HAP-1 (cell line): ENCODE data around the gene CACNB4.
"Not testable (repeated sequence)": the region's sequence is repeated elsewhere in the genome, so short reads cannot be mapped to it uniquely, and the experiment has no call there.

Source experiments
- DNase-seq, 2 experiments: peaks; one replicate each; pipeline ENCODE4 v3.0.0-alpha.2; 2016 to 2020; ENCODE audit warnings: low spot score in 2 of 2
- H3K27me3 ChIP-seq: fragments of 250-450 bp; sonication (Bioruptor Pico); 2 replicates; pipeline ENCODE4 v1.5.1; 2020; ENCODE audit warnings: low read depth, mild to moderate bottlenecking, moderate library complexity
- H3K36me3 ChIP-seq: fragments of 250-450 bp; sonication (Bioruptor Pico); replicated peaks from 2 replicates; pipeline ENCODE4 v1.5.1; 2020; ENCODE audit warnings: mild to moderate bottlenecking
- H3K4me1 ChIP-seq: fragments of 250-450 bp; sonication (Bioruptor Pico); 2 replicates; pipeline ENCODE4 v1.5.1; 2020; ENCODE audit warnings: mild to moderate bottlenecking
- H3K4me3 ChIP-seq: fragments of 250-450 bp; sonication (Bioruptor Pico); 2 replicates; pipeline ENCODE4 v1.5.1; 2020; ENCODE audit warnings: mild to moderate bottlenecking, moderate library complexity
- H3K9me3 ChIP-seq: fragments of 250-450 bp; sonication (Bioruptor Pico); 2 replicates; pipeline ENCODE4 v1.5.1; 2020; ENCODE audit warnings: mild to moderate bottlenecking, moderate library complexity
- in situ Hi-C: fragments of 300-500 bp; cut with MboI; formaldehyde crosslinking; loops from 3 replicates; pipeline ENCODE4 v1.14.3; 2020; ENCODE audit warnings: low sequenced_read_pairs, inconsistent platforms, mixed read lengths

CACNB4 gene

DNA sequence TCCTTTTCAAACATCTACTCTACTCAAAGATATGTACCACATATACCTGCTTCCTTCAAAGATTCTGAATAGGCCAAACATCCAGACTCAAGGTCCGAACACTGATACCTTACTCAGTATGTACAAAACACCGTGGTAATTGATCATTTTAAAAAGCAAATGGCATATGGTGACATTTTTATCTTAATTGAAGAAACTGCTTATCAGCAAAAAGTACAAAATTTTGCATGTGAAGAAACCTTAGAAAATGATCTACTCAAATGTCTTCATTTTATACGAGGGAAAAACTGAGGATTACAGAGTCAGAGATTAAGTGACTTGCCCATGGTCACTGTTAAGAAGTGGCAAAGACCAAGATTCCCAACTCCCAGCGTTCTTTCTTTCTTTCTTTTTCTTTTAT, 133.0 kb downstream of the CACNB4 start:
- in situ Hi-C loops, result no loop called here
- DNase-seq, result no peak

DNA sequence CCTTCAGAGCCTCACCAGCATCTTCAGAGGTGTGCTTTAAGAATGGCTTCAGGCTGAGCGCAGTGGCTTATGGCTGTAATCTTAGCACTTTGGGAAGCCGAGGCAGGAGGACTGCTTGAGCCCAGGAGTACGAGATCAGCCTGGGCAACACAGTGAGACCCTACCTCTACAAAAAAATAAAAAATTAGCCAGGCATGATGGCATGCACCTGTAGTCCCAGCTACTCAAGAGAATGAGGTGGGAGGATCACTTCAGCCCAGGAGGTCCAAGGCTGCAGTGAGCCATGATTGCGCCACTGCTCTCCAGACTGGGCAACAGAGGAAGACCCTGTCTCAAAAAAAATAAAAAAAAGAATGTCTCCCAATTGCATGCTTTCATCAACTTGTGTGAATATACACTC, 137.3 kb downstream of the CACNB4 start:
- H3K4me1 ChIP-seq, result no peaks in the 10 kb centered on the region
- no peaks in the 10 kb centered on the region for H3K27me3 ChIP-seq
- in situ Hi-C loops, result no loop called here
- no peak overlapping the region for H3K4me3 ChIP-seq
- no peak for DNase-seq
- no peaks in the 10 kb centered on the region for H3K36me3 ChIP-seq
- H3K9me3 ChIP-seq, result no peaks in the 10 kb centered on the region

More for the DNA sequence above, 133.0 kb downstream of the CACNB4 start:
- H3K4me1 ChIP-seq, result no peaks in the 10 kb centered on the region
- H3K4me3 ChIP-seq, result no peak overlapping the region
- H3K36me3 ChIP-seq, result no peaks in the 10 kb centered on the region
- H3K27me3 ChIP-seq, result no peaks in the 10 kb centered on the region
- H3K9me3 ChIP-seq, result no peaks in the 10 kb centered on the region

DNA sequence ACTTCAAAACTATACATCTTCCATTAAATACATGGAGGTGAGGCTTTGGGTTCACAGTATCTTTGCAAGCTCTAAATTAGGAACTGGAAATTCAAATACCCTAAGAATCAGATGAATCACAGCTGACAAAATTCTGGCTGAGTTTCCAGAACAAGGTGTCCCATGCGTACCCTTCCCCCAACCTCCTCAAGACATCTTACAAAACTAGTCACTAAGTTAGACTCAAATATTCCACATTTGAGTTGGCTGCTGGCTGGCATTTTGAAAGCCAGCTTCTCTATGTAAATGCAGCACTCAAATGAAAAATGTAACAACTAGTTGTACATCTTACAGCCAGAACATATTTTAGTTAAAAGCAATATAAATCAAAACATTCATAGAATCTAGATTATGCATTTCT, 139.6 kb downstream of the CACNB4 start:
- in situ Hi-C loops, result no loop called here
- no peaks in the 10 kb centered on the region for H3K4me1 ChIP-seq
- no peak for DNase-seq
- H3K9me3 ChIP-seq, result no peaks in the 10 kb centered on the region
- no peaks in the 10 kb centered on the region for H3K36me3 ChIP-seq
- H3K27me3 ChIP-seq, result no peaks in the 10 kb centered on the region
- no peak overlapping the region for H3K4me3 ChIP-seq

DNA sequence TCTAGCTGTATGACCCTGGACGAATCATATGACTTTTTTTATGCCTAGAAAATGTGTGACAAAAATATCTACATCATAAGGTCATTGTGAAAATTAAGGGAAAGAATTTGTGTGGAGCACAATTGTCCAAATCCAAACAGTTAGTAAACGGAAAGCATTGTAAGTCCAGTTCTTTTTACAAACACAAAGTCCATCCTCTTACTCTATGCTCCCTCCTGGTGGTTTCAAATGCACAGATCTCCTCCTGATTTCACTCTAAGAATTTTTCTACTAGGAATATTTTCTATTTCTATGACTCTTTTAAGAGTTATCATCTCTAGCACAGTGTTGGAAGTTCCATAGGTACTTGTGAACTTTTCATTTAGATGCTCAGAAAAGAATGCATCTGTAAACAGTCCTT, 145.4 kb downstream of the CACNB4 start:
- DNase-seq, result no peak
- H3K36me3 ChIP-seq, result no peaks in the 10 kb centered on the region
- no peaks in the 10 kb centered on the region for H3K27me3 ChIP-seq
- no peak overlapping the region for H3K4me3 ChIP-seq
- H3K4me1 ChIP-seq, result no peaks in the 10 kb centered on the region
- H3K9me3 ChIP-seq, result no peaks in the 10 kb centered on the region
- in situ Hi-C loops, result no loop called here

DNA sequence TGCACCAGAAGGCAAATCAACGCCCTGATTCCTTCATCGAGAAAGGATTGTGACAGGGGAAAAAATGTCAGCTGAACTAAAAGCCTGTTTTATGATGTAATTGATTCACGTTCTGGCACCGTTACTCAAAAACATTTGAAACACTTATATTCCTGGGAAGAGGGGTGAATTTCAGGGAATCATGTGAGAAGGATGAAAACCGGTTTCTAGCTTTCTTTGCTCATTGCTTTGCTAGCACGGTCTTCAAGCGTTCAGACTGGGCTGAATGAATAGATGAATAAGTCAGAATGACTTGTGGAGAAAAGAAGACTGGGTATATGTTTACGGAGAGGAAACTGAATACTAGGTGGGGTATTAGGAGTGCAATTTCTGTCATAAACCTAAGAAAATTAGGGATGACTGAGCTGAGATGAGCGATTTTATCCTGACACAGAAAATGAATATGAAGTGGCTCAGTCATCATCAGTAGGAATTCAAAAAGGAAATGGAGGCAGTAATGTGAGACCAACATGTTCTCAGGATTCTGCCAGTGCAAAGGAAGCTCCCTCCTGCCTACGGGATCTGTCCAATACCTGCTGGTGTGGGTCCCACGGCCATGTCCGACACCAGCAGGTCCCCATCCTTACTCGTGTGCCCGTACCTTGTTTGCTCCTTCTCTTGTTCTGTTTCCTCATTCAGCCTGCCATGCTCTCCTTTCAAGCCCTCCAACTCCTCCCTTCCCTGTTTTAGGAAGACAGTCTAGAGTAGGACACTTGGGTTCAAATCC, 146.0 kb downstream of the CACNB4 start:
- in situ Hi-C loops, result no loop called here

DNA sequence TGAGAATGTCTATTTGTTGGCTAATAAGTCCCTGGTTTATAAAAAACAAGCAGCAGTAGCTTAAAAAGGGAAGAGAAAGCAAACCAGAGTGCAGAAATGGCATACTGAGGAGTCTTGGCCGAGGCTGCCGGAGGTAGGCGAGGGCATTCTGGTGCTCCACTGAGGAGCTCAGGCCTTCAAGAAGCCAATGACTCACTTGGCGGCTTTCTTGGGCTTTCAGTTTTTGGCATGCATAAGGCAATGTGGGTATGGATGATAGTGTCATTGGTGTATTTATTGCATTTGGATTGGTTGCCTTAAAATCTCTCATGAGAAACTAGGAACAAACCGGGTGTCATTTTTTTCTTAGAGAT, 151.1 kb downstream of the CACNB4 start:
- 0 out of 2 replicates have a peak, but pooled peaks cover 2% of the 10 kb centered on the region for H3K9me3 ChIP-seq
- peak overlapping the region; percentile 11; the same call in 1 of the 2 replicates for H3K4me3 ChIP-seq
- H3K27me3 ChIP-seq, result no peaks in the 10 kb centered on the region
- DNase-seq, result no peak
- in situ Hi-C loops, result no loop called here
- peaks cover 7% of the 10 kb centered on the region for H3K4me1 ChIP-seq
- H3K36me3 ChIP-seq, result no peaks in the 10 kb centered on the region

More for the DNA sequence above, 146.0 kb downstream of the CACNB4 start:
- Histone ChIP-seq H3K27me3 (no peaks in the 10 kb centered on the region), H3K4me1 (peaks cover 1% of the 10 kb centered on the region), H3K9me3 (no peaks in the 10 kb centered on the region), H3K4me3 (no peak overlapping the region), H3K36me3 (no peaks in the 10 kb centered on the region)
- DNase-seq, result no peak

DNA sequence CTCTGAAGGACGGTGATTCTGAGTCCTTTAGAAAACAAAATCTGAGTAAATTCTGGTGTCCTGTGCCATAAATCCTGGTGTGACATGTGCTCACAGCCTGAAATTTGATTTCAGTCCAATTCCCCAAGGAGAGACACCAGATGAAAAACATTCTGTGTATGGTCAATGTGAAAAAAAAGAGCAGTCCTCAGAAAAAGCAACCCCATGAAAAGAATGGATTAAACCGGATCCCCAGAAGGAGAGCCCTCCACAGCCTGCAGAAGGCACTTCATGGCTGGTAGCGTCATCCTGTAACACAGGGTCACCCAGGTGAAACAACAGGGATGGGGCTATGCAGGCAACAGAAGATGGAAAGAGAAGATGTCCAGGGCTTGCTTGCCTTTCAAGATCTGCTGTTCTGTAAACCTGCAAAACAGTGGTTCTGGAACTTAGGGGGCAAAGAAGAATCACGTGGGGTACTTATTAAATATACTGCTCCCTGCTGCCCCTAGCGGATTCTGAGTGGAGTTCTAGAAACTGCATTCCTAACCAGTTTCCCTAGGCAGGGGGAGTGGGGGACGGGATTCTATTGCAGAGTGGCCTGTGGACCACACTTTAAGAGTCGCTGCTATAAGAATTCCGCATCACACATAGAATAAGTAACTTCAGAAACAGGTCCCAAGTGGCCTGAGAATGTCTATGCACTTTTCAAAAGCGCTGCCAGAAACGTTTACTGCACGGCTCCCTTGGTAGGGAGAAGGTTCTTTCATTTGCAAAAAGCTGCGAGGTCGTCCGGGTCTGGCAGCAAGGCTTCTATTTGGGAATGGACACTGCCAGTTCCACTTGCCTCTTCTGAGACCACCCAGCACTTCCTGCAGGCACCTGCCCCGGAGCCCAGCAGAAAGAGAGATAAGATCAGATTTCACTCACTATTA, 151.7 kb downstream of the CACNB4 start:
- no peaks in the 10 kb centered on the region for H3K27me3 ChIP-seq
- peak overlapping the region; percentile 11 for H3K4me3 ChIP-seq
- peak; percentile 68 to 81 for DNase-seq
- H3K9me3 ChIP-seq, result 0 out of 2 replicates have a peak, but pooled peaks cover 2% of the 10 kb centered on the region
- in situ Hi-C loops, result no loop called here
- no peaks in the 10 kb centered on the region for H3K36me3 ChIP-seq
- H3K4me1 ChIP-seq, result peaks cover 7% of the 10 kb centered on the region

DNA sequence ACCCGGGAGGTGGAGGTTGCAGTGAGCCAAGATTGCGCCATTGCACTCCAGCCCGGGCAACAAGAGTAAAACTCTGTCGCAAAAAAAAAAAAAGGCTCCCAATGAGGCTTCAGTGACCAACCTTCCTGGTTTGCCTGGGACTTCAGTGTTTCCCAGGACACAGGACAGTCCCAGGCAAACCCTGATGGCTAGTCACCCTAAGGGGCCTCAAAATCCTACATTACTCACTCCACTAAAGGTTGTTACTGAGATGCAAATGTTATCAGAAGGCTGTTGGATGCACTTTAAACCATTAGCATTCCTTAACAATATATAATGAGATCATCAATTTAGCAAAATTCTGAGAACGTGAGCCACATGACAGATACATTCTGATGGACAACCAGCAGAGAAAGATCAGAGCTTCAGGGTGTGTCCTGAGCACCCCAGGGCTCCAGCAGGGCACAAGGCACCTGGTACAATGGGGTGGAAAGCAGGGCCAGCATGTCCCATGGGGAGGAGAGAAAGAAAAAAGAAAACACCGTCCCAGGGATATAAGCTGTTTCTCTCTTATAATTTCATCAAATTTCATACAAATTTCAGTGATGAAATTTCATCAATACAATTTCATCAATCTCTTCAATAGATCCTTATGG, 152.5 kb downstream of the CACNB4 start:
- H3K4me1 ChIP-seq, result peaks cover 7% of the 10 kb centered on the region
- H3K36me3 ChIP-seq, result no peaks in the 10 kb centered on the region
- in situ Hi-C loops, result no loop called here
- H3K9me3 ChIP-seq, result 0 out of 2 replicates have a peak, but pooled peaks cover 2% of the 10 kb centered on the region
- no peaks in the 10 kb centered on the region for H3K27me3 ChIP-seq
- H3K4me3 ChIP-seq, result no peak overlapping the region
- DNase-seq, result no peak

DNA sequence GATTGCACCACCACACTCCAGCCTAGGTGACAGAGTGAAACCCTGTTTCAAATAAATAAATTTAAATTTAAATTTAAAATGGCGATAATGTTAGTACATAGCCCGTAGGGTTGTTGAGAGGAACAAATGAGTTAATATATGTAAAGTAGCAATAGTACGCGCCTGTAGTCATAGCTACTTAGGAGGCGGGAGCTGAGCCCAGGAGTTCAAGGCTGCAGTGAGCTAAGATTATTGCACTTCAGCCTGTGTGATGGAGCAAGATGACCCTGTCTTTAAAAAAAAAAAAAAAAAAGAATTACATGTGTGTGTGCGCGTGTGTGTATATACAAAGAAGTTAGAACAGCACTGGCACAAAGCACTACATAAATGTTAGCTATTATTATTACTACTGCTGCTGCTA, 153.2 kb downstream of the CACNB4 start:
- Histone ChIP-seq H3K4me1 (peaks cover 7% of the 10 kb centered on the region), H3K4me3 (no peak overlapping the region), H3K36me3 (no peaks in the 10 kb centered on the region), H3K27me3 (no peaks in the 10 kb centered on the region), H3K9me3 (0 out of 2 replicates have a peak, but pooled peaks cover 2% of the 10 kb centered on the region)
- in situ Hi-C loops, result no loop called here
- no peak for DNase-seq

DNA sequence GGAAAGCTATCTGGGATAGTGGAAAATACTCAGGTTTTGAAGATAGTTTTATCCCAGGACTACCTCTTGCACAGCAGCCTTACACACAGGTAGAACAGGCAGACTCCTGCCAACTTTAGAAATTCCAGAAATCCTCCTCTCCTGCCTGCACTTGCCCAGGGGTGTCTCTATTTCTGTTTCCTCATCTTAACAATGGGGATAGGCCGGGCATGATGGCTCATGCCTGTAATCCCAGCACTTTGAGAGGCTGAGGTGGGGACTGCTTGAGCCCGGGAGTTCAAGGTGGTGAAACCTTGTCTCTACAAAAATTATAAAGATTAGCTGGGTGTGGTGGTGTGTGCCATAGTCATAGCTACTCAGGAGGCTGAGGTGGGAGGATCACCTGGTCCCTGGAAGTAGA, 153.7 kb downstream of the CACNB4 start:
- Histone ChIP-seq H3K36me3 (no peaks in the 10 kb centered on the region), H3K4me1 (peaks cover 7% of the 10 kb centered on the region), H3K4me3 (no peak overlapping the region), H3K27me3 (no peaks in the 10 kb centered on the region), H3K9me3 (0 out of 2 replicates have a peak, but pooled peaks cover 2% of the 10 kb centered on the region)
- in situ Hi-C loops, result no loop called here
- DNase-seq, result no peak

DNA sequence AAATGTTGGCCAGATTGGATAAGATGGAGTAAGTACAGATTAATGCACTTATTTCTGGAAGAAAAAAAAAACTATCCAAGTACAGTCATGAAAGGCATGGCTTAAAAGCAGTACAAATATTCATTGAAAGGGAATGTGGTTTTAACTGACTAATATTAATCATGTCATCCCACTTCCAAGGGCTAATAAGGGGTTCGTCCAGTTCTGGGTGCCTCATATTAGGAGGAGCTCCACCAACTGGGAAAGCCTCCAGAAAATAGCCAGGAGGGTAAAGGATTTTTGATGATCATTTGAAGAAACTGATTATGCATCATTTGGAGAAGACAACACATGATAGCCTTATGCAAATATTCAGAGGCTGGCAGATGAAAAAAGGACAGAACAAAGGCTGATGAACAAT, 155.4 kb downstream of the CACNB4 start:
- in situ Hi-C loops, result no loop called here
- no peak for DNase-seq
- Histone ChIP-seq H3K9me3 (0 out of 2 replicates have a peak, but pooled peaks cover 2% of the 10 kb centered on the region), H3K4me1 (peaks cover 7% of the 10 kb centered on the region), H3K27me3 (no peaks in the 10 kb centered on the region), H3K36me3 (no peaks in the 10 kb centered on the region), H3K4me3 (no peak overlapping the region)

DNA sequence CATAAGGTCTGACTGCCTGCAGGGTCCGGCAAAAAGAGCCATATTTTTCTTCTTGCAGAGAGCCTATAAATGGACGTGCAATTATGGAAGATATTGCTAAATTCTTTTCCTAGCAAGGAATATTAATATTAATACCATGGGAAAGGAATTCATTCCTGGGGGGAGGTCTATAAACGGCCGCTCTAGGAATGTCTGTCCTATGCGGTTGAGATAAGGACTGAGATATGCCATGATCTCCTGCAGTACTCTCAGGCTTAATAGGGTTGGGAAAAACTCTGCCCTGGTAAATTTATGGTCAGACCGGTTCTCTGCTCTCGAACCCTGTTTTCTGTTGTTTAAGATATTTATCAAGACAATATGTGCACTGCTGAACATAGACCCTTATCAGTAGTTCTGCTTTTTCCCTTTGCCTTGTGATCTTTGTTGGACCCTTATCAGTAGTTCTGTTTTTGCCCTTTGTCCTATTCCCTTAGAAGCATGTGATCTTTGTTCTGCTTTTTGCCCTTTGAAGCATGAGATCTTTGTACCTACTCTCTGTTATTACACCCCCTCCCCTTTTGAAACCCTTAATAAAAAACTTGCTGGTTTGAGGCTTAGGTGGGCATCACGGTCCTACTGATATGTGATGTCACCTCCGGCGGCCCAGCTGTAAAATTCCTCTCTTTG, 156.2 kb downstream of the CACNB4 start:
- in situ Hi-C loops, H3K9me3 ChIP-seq, DNase-seq, H3K4me1 ChIP-seq, H3K4me3 ChIP-seq, H3K36me3 ChIP-seq, H3K27me3 ChIP-seq: not testable (repeated sequence)

DNA sequence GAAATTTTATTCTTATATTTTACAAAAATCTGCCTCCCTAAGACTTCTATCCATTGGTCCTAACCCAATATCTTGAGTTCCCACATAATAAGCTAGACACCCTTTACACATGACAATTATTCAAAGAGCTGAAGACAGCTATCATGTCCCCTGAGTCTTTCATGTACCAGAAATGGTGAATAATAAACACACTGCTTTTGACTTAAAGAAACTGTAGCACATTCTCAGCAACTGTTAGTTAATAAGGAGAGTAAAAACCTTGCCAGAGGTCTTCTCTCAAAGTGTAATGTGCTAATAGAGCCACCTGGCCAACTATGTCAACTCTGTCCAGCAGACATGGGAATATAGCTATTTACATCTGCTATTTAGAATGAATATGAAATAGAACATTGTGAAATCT, 160.9 kb downstream of the CACNB4 start:
- Histone ChIP-seq H3K4me3 (no peak overlapping the region), H3K9me3 (no peaks in the 10 kb centered on the region), H3K36me3 (no peaks in the 10 kb centered on the region), H3K4me1 (no peaks in the 10 kb centered on the region), H3K27me3 (no peaks in the 10 kb centered on the region)
- no peak for DNase-seq
- in situ Hi-C loops, result no loop called here
